ENCODE data around the gene CTNNA2.

CTNNA2 gene

DNA sequence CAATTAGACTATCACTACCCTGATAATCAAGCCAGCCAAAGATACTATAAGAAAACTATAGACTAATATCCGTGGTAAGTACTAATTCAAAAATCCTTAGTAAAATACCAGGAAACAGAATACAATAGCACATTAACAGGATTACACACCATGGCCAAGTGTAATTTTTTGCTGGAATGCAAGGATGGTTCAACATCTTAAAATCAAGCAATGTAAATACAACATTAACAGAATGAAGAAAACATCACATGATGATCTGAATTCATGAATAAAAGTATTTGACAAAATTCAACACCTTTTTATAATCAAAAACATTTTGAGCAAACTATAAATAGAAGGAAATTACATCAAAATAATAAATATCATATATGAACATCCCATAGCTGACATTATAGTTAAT is 1142.4 kb downstream of the CTNNA2 start:
- TF ChIP-seq YY1 (IDR thresholded peaks at IDR 0.05; ENCODE audit: low read depth) (no peak), CREB1 (IDR thresholded peaks at IDR 0.05; ENCODE audit: low read depth) (no peak), EGR1 (IDR thresholded peaks at IDR 0.05) (no peak), TCF12 (IDR thresholded peaks at IDR 0.05; ENCODE audit: low read depth) (no peak), CEBPB (IDR thresholded peaks at IDR 0.05) (no peak), EP300 (IDR thresholded peaks at IDR 0.05; ENCODE audit: borderline replicate concordance) (no peak), RAD21 (IDR thresholded peaks at IDR 0.05; ENCODE audit: low read depth) (no peak), TEAD4 (IDR thresholded peaks at IDR 0.05) (no peak), FOXM1 (IDR thresholded peaks at IDR 0.05; ENCODE audit: borderline replicate concordance, low read depth) (no peak), NFIC (IDR thresholded peaks at IDR 0.05) (no peak), TAF1 (IDR thresholded peaks at IDR 0.05; ENCODE audit: low read depth) (no peak), ZBTB7A (IDR thresholded peaks at IDR 0.05; ENCODE audit: low read depth) (no peak)
- TF ChIP-seq, protein P1, sequence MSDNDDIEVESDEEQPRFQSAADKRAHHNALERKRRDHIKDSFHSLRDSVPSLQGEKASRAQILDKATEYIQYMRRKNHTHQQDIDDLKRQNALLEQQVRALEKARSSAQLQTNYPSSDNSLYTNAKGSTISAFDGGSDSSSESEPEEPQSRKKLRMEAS (IDR thresholded peaks at IDR 0.05), result no peak
- TF ChIP-seq, protein P2, sequence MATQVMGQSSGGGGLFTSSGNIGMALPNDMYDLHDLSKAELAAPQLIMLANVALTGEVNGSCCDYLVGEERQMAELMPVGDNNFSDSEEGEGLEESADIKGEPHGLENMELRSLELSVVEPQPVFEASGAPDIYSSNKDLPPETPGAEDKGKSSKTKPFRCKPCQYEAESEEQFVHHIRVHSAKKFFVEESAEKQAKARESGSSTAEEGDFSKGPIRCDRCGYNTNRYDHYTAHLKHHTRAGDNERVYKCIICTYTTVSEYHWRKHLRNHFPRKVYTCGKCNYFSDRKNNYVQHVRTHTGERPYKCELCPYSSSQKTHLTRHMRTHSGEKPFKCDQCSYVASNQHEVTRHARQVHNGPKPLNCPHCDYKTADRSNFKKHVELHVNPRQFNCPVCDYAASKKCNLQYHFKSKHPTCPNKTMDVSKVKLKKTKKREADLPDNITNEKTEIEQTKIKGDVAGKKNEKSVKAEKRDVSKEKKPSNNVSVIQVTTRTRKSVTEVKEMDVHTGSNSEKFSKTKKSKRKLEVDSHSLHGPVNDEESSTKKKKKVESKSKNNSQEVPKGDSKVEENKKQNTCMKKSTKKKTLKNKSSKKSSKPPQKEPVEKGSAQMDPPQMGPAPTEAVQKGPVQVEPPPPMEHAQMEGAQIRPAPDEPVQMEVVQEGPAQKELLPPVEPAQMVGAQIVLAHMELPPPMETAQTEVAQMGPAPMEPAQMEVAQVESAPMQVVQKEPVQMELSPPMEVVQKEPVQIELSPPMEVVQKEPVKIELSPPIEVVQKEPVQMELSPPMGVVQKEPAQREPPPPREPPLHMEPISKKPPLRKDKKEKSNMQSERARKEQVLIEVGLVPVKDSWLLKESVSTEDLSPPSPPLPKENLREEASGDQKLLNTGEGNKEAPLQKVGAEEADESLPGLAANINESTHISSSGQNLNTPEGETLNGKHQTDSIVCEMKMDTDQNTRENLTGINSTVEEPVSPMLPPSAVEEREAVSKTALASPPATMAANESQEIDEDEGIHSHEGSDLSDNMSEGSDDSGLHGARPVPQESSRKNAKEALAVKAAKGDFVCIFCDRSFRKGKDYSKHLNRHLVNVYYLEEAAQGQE (IDR thresholded peaks at IDR 0.05; ENCODE audit: low read depth), result no peak
- TF ChIP-seq, protein P3, sequence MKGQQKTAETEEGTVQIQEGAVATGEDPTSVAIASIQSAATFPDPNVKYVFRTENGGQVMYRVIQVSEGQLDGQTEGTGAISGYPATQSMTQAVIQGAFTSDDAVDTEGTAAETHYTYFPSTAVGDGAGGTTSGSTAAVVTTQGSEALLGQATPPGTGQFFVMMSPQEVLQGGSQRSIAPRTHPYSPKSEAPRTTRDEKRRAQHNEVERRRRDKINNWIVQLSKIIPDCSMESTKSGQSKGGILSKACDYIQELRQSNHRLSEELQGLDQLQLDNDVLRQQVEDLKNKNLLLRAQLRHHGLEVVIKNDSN (IDR thresholded peaks at IDR 0.05), result no peak

DNA sequence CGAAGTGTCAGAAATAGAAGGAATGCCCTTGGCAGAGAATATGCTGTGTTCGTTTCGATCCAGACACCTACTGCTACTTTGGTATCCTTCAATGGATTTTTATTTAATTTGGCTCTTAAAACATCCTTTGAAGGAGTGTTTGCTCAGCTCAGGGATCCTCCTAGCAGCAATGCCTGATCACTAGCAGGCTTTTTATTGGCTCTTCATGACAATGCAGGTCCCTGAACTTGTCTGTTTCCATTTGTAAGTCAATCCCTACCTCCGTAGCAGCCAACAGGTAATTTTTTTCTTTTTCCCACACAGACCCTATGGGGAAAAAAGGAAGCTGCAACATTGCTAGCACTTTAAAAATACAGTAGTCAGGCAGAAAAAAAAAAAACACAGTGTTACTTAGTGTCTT is 1157.9 kb downstream of the CTNNA2 start:
- TF ChIP-seq ZBTB7A (IDR thresholded peaks at IDR 0.05; ENCODE audit: low read depth) (no peak), RAD21 (IDR thresholded peaks at IDR 0.05; ENCODE audit: low read depth) (no peak), NFIC (IDR thresholded peaks at IDR 0.05) (no peak), CEBPB (IDR thresholded peaks at IDR 0.05) (no peak), CREB1 (IDR thresholded peaks at IDR 0.05; ENCODE audit: low read depth) (no peak), TCF12 (IDR thresholded peaks at IDR 0.05; ENCODE audit: low read depth) (no peak), EP300 (IDR thresholded peaks at IDR 0.05; ENCODE audit: borderline replicate concordance) (no peak)

DNA sequence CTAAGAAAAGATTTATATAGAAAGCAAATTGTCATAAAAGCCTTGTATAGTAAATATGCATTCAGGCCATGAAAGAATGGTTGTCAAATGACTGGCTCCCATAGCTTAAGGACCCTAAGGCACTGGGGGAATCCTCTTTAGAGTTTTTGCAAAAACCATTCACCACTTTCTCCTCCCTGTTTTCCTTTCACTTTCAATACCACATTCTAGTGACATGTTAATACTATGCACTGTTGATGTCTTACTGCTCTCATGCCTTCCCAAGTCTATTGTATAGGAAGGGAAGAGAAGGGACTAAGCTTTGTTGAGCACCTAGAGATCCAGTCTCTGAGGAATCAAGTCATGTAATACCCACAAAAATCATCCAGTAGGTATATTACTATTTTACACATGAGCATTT is 1174.7 kb downstream of the CTNNA2 start:
- TF ChIP-seq CREB1 (IDR thresholded peaks at IDR 0.05; ENCODE audit: low read depth) (no peak), YY1 (IDR thresholded peaks at IDR 0.05; ENCODE audit: low read depth) (no peak)

DNA sequence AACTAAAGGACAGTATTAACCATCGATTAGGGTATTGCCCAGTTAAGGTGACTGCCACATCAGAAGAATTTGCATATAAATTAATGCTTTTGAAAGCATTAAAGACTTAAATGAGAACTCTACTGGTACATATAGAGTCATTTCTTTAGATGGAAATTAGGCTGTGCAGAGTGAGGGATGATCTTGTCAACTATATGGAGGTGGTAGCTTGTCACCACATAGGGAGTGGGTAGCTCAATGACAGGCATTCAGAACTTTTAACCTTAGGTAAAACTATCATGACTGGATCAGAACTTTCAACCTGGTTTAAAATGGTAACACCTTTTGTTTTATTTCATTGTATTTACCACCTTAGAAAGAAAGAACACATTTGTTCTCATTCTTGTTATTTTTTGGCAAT is 1176.3 kb downstream of the CTNNA2 start:
- TF ChIP-seq FOXM1 (IDR thresholded peaks at IDR 0.05; ENCODE audit: borderline replicate concordance, low read depth) (no peak), TCF12 (IDR thresholded peaks at IDR 0.05; ENCODE audit: low read depth) (no peak), EP300 (IDR thresholded peaks at IDR 0.05; ENCODE audit: borderline replicate concordance) (no peak), ZBTB7A (IDR thresholded peaks at IDR 0.05; ENCODE audit: low read depth) (no peak), TEAD4 (IDR thresholded peaks at IDR 0.05) (no peak), YY1 (IDR thresholded peaks at IDR 0.05; ENCODE audit: low read depth) (no peak), CREB1 (IDR thresholded peaks at IDR 0.05; ENCODE audit: low read depth) (no peak), TAF1 (IDR thresholded peaks at IDR 0.05; ENCODE audit: low read depth) (no peak), NFIC (IDR thresholded peaks at IDR 0.05) (no peak), RAD21 (IDR thresholded peaks at IDR 0.05; ENCODE audit: low read depth) (no peak), CEBPB (IDR thresholded peaks at IDR 0.05) (no peak), EGR1 (IDR thresholded peaks at IDR 0.05) (no peak)
- TF ChIP-seq, protein P3 (IDR thresholded peaks at IDR 0.05), result no peak
- TF ChIP-seq, protein P2 (IDR thresholded peaks at IDR 0.05; ENCODE audit: low read depth), result no peak
- TF ChIP-seq, protein P1 (IDR thresholded peaks at IDR 0.05), result no peak
